H4 (cell line): ENCODE results near the gene NPR1. TPM values are rescaled to one million over a fixed set of nuclear protein-coding genes. Genes with fewer than 3 reads are reported as not detected.
A peak's percentile ranks its signal among the peaks of the same experiment; 100 is the strongest.
"Not testable (repeated sequence)": the region's sequence is repeated elsewhere in the genome, so short reads cannot be mapped to it uniquely, and the experiment has no call there.

ENCODE experiments used
- DNase-seq: peaks from one replicate; pipeline ENCODE4 v3.0.0-alpha.2; 2015; ENCODE audit warnings: low spot score
- total RNA-seq: library from RNA; depleted of rRNA; stranded (reverse); fragments of >200 nt; shearing (Covaris generic); gene quantifications from 2 replicates; pipeline ENCODE4 v1.2.3, GENCODE V29; 2014

The NPR1 gene
- total RNA-seq, 1 experiment from 2014 or later: not detected

DNA sequence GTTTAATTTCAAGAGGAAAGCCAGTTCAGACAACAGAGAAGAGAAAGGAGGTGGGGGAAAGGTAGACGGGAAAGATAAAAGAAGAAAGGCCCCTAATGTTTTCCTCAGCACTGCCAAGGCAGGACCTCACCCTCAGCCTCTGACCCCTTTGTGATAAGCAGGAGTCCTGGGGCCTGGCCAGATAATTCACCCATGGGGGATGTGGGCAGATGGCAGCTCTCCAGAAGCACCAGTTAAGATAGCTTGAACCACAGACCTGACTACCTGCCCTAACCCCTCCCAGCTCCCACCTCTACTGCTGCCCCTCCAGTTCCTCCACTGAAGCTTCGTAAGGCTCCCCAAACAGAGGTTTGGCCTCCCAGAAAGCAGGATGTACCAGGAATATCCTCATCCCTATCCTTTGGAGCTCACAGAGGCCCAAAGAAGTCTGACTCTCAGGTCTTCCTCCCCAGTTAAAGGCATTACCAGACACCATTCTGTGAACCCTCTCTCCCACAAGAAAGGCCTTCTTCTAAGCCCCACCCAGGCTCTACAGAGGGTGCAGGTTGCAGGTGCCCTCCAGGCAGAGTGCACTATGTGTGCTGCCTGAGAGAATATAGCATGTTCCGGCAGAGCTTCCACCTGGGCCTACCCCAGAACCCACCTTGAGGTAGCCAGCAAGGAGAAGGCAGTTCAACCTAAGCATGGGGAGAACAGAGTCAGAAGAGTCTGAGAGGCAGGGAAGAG, 29.2 kb upstream of the NPR1 start:
- no peak for DNase-seq

DNA sequence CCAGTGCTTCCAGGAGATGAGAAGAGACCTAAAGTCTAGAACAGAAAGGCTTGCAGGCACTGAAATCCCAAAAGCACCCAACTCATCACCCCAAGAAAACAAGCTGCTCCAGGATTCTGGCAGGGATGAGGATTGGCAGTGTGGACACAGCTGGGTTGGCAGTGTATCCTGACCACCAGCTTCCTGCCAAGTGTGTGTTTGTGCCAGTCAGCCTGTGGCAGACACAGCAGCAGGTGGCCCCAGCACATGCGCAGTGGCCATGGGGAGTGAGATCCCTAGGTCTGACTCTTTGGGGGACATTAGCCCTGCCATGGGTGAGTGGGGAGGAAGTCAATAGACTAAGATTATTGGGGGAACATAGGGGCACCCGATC, 28.6 kb upstream of the NPR1 start:
- DNase-seq: no peak

DNA sequence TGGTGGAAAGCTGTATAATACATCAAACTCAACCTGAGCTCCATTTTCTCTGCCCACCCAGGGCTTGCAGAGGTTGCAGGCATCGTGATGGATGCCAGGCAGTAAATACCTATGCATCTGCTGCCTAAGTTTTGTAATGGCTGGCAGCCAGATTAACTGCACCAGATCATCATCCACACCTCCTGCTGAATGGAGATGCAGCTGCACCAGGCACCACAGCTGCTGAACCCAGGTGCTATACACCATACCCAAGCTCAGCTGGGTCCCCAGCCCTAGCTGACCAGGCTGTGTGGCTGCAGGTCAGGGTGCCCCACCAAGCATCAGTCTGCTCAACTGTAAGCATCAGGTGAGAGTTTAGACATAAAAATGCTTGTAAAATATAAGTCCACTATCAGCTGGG, 26.7 kb upstream of the NPR1 start:
- no peak for DNase-seq

DNA sequence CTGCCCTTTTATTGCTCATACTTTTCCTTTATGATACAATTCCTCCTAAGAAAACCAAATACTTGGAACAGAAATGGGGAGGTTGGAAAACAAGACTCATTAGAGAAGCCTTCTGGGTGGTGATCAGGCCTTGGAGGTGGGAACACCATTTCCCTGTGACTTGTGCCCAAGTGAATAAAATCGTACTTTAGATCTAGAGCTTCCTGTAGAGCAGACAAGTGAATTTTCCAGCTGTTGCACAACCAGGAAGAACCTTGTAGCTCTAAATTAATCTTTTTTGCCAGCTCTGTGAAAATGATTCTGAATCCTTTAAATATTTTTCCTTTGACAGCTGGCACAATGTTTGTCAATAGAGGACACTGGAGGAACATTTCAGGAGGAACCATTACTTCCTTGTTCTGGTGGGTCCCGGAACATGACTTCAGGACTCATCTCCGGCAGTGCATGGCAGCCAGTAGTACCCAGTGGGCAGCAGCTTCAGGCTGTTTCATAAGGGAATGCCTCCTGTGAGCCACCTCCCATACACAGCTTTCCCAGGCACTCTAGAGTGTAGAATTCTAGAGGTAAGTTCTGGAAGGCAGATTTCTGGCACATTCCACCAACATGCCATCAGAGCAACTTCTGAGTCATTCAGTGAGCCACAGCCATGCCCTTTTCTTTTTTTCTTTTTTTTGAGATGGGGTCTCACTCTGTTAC, 25.5 kb upstream of the NPR1 start:
- no peak for DNase-seq

DNA sequence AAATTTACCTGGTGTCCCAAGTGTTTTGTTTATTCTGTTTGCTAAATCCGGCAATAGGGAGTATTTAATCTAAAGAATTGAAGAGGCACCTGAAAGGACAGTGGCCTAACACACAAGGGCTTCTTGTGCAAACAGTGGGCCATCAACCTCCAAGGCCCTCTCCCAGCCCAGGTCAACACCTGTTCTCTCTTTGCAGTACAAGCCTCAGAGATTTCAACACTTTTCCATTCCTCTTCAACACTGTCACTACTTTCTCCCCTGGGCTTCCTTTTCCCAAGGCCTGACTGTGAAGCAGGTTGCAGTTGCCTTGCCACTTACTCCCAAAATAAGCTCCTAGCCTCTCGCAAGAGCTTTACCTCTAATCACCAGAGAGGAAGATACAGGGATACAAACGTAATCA, 23.2 kb upstream of the NPR1 start:
- no peak for DNase-seq

DNA sequence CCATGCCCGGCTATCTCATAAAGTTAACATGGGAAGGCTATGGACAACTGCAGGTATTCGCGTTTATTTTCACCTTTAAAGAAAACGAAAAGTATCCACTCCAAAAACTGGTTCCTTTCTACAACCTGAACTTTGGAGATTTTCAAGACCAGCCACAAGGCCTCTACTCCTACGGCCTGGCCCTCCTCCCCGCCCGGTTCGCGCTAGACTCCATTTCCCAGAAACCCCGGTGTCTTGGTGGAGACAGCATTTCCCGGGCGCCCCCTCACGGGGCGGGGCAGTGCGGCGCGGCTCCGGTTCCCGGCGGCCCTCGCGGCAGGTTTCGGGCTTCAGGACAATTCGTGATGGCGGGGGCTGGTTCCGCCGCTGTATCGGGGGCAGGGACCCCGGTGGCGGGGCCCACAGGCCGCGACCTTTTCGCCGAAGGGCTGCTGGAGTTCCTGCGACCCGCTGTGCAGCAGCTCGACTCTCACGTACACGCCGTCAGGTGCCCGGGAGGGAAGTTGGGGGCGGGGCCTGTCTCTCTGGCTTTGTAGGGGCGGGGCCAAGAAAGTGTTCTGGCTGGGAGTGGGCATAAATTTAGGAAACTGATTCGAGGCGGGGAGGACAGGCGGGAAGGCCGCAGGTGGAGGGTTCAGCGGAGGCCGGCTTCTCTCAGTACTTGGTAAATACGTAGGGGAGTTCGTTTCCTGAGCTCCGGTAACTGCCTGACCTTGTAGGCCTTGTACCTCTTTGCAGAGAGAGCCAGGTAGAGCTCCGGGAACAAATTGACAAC, 19.9 kb upstream of the NPR1 start, which contains the start of gene SNAPIN:
Gene SNAPIN (plus strand): TSS at position 304 of the 775 bp plus-strand sequence. CDS start 41 bp downstream, at position 345.
- DNase-seq: peak; percentile 78

DNA sequence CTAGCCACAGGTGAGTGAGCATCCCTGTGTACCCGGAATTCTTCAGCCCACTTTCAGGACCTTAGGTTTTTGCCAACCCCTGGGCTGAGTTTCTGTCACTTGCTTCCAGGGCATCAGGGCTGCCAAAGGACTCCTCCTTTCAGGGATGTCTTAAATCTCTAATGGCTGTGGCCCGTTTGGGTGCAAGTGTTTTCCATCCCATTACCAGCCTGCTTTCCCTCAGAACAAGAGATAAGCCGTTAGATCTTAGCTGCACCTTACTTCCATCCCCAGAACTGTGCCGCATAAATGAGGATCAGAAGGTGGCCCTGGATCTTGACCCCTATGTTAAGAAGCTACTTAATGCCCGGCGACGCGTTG, 19.3 kb upstream of the NPR1 start:
- DNase-seq: no peak

DNA sequence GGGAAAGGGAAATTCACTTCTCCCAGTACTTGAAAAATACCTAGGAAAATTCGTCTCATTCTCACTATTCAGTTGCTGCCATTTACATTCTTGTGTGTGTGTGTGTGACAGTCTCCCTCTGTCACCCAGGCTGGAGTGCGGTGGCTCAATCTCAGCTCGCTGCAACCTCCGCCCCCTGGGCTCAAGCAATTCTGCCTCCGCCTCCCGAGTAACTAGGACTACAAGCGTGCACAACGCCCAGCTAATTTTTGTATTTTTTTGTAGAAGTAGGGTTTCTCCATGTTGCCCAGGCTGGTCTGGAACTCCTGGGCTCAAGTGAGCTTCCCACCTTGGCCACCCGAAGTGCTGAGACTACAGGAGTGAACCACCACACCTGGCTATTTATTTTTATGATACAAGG, 18.8 kb upstream of the NPR1 start:
- DNase-seq: no peak

DNA sequence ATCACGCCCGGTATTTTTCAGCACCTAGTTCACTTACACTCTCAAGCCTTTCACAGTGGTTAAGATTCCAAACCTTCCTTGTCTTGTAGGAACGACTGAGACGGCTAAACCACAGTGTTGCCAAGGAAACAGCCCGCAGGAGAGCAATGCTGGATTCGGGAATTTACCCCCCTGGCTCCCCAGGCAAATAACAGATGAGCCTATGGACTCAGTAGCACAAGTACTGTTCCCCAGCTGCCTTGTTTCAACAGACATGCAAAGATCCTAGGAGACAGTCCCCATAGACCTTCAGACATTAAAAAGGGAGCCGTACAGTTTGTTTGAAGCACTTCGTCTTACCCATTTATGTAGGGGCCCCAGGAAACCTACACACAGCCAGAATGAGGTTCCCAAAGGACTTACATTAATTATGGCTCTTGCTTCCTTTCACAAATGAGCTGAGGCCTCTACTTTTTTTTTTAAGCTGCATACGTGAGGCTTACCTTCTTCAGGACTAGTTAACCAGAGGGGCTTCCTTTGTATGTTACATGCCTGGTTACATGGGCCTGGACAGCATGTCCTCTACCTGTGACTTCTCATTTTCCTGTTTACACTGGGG, 17.3 kb upstream of the NPR1 start:
- DNase-seq: no peak

DNA sequence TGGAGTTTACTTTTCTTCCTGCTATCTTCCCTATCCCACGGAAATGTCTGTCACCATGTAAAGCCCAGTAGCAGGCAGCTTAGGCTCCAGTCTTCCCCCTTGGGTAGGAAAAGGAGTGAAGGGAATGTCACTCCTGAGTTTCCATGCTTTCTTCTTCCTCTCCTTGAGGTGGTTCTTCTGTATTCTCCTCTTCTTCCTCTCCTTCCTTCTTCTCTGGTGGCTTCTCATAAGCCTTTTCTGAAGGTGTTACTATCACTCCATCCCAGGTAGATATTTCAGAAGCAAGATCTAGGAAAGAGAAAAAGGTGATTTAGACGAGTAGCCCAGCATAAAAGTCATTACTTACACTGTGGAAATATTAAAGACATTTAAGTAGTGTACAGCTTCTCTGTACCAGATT, 16.2 kb upstream of the NPR1 start:
- no peak for DNase-seq

DNA sequence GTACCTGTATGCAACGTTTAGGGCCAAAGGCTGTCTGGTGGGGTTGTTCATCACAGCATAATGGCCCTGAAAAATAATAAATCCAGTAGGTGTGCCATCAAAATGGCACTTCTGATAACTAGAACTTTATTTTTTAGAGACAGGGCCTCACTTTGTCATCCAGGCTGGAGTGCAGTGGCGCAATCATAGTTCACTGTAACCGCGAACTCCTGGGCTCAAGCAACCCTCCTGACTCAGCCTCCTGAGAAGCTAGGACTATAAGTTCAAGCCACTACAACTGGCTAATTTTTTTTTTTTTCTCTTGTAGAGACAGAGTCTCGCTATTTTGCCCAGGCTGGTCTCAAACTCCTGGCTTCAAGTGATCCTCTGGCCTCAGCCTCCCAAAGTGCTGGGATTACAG, 15.3 kb upstream of the NPR1 start:
- DNase-seq: no peak

DNA sequence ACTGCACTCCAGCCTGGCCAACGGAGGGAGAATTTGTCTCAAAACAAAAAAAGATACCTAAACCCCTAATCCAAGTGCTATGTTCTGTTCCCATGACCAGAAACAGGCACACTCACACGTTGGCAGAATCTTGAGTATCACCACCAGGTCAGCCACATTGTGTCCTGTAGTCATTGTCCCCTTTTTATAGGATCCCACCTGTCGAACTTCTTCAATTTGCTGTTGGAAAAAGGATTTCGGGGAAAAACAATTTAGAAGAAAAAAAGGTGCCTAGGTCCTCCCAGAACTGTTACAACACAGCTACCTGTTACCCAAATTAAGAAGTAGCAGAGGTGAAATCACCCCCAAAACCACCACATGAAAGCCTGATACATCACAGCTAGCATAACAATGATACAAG, 11.0 kb upstream of the NPR1 start:
- DNase-seq: no peak

DNA sequence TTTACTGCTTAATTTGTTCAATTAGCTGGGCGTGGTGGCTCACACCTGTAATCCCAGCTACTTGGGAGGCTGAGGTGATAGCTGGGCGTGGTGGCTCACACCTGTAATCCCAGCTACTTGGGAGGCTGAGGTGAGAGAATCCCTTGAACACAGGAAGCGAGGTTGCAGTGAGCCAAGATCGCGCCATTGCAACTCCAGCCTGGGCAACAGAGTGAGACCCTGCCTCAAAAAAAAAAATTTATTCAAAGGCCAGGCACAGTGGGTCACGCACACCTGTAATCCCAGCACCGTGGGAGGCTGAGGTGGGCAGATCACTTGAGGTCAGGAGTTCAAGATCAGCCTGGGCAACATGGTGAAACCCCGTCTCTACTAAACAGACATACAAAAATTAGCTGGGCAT, 9.8 kb upstream of the NPR1 start:
- not testable (repeated sequence) for DNase-seq

DNA sequence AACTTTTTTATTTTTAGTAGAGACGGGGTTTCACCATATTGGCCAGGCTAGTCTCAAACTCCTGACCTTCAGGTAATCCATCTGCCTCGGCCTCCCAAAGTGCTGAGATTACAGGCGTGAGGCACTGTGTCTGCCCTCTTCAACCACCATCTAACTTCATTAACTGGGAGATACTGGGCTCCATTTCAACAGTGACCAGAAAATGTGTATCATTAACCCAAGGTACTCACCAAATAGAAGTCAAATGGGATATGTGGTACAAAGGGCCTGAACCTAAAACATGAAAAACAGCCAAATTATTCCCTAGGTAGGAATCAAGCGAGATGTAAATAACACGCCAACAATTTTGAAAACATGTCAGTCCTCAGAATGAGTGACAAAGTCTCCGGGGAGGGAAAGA, 8.9 kb upstream of the NPR1 start:
- DNase-seq: no peak

DNA sequence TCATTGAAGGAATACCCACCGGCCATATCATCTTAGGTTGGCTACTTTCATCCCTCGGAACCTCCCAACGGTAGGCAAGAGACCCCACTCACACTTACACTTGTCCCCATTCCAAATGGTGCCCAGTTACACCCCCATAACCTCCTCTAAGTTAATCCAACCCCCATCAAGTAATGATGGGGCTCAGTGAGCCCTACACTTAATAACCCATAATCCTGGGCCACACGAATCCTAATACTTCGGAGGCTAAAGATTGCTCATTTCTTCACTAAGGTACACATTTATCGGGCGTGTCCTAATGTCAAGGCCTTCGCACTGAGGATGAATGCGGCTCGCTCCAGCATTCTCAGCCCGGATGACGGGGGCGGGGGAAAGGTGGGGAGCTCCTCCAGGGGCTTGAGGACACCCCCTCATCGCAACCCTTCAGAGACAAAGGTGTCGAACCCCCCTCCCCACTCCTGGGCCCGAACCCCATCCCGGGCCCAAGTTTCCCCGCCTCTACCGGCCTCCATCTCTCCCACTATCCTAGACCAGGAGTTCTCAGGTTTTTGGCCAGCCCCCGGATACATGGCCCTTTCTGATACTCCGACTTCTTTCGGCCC, 8.1 kb upstream of the NPR1 start:
- DNase-seq: no peak

DNA sequence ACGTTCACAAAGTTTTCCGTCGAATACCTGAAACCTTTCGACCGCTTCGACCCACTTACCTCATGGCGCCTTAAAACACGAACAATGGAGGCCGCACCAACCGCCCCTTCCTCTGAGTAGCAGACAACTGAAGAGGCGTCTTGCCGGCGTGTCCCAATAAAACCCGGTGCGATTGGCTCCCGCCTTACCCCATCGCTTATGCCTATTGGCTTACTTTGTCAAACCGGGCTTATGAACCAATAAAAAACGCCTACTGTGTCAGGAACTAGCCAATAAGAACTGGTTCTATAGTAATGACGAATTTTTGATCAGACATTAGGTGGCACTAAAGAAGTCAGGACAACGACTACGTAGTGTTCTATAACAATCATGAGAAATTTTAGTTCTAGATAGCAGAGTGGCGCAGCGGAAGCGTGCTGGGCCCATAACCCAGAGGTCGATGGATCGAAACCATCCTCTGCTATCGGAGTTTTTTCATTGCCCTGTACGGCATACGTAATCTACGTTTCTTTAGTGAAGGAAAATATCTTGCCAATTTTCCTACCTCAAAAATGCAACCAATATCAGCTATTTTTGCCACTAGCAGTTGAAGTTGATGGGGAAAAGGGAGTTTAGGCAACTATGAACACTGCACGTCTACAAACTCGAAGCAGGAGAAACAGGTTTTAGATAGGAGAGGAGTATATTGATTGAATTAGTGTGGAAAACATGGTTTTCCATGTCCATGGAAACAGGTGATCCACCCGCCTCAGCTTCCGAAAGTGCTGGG, 7.4 kb upstream of the NPR1 start, which contains the start of gene ILF2:
Gene ILF2 (minus strand): TSS at position 135 of the 769 bp plus-strand sequence. CDS start 71 bp downstream, at position 64.
- peak; percentile 99 for DNase-seq

DNA sequence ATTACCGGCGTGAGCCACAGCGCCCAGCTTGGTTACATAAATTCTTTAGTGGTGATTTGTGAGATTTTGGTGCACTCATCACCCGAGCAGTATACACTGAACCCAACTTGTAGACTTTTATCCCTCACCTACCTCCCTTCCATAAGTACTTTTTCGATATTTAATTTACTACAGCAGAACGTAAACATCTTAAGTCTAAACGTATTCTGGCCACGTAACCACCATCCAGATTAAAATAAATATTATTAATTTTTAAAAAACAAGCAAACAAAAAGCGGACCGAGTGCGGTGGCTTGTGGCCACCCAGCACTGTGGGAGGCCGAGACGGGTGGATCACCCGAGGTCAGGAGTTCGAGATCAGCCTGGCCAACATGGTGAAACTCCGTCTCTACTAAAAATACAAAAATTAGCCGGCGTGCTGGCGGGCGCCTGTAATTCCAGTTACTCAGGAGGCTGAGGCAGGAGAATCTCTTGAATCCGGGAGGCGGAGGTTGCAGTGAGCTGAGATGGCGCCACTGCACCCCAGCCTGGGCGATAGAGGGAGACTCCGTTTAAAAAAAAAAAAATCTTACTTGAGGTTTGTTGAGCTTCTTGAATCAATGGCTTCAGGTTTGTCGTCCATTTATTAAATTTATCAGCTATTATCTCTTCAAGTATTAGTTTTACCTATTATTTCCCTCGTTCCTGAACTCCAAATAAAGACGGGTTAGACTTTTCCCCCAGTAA, 6.7 kb upstream of the NPR1 start:
- peak; percentile 50 for DNase-seq

DNA sequence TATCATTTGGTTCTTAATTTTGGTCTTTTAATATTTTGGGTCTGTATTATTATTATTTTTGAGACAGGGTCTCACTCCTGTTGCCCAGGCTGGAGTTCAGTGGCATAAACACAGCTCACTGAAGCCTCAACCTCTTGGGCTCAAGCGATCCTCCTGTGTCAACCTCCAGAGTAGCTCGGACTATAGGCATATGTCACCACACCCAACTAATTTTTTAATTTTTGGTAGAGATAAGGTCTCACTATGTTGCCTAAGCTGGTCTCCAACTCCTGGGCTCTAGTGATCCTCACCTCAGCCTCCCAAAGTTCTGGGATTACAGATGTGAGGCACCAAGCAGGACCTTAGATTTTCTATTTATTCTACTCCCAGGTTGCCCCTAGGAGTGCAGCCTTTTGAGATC, 5.0 kb upstream of the NPR1 start:
- no peak for DNase-seq

DNA sequence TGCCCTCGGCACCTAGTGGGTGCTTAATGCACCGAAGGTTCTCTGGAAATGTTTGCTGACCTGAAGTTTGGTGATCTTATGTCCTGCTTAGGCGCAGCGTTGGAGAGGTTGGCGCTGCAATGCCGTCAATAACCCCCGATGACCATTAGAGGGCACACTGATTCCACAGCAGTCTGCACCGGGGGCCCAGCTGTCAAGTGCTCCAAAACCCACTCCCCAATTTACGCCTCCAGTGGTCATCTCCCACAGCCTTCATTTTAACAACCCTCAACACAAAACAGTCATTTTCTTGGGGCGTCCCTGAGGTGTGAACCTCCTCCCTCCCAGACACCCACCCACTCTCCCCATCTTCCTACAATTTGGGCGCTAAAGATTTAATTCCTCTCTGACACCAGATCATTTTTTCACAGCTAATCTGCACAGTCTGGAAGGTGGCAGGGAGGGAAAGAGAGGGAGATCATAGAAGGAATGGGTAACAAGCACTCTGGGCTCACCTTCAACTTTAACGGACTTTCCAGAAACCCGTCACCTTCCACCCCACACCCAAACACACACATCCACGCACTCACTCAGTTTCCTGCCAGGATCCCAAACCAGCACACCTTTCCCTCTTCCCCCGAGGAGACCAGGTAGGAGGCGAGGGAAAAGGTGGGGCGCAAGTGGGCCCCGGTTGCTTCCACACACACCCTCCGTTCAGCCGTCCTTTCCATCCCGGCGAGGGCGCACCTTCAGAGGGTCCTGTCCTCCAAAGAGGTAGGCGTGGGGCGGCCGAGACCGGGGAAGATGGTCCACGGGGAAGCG, 570 bp upstream of the NPR1 start:
- no peak for DNase-seq
